Activated CD8-positive, alpha-beta T cell treated with anti-CD3 and anti-CD28 coated beads for 36 hours (primary cell): ENCODE data around the gene BZW2. TPM values are rescaled to one million over a fixed set of nuclear protein-coding genes. Genes with fewer than 3 reads are reported as not detected.
"Not testable (repeated sequence)": the region's sequence is repeated elsewhere in the genome, so short reads cannot be mapped to it uniquely, and the experiment has no call there.

Experiments used
- ATAC-seq: fragments of 200-7000 bp; cut with Tn5 transposase; one replicate; pipeline ENCODE4 v1.10.0; 2021; ENCODE audit warnings: mild to moderate bottlenecking, moderate library complexity
- CTCF ChIA-PET: fragments of 350-600 bp; sonication (Branson Sonifier 250); formaldehyde crosslinking; loops from one replicate; lab custom pipeline; 2021; ENCODE audit warnings: antibody characterized with exemption; lab: Charles Lee
- POLR2A ChIA-PET: fragments of 350-600 bp; sonication (Branson Sonifier 250); formaldehyde crosslinking; loops from one replicate; lab custom pipeline; 2021; ENCODE audit warnings: antibody characterized with exemption; lab: Charles Lee
- DNase-seq: peaks from one replicate; pipeline ENCODE4 v3.0.0-alpha.2; 2020
- H3K27ac Mint-ChIP-seq: one replicate; pipeline ENCODE4 v1.8.0; 2021; ENCODE audit warnings: mild to moderate bottlenecking, mixed read lengths
- H3K27me3 Mint-ChIP-seq: one replicate; pipeline ENCODE4 v1.8.0; 2021; ENCODE audit warnings: mixed read lengths
- H3K36me3 Mint-ChIP-seq: one replicate; pipeline ENCODE4 v1.8.0; 2021; ENCODE audit warnings: low read depth, mixed read lengths
- H3K4me1 Mint-ChIP-seq: one replicate; pipeline ENCODE4 v1.8.0; 2021; ENCODE audit warnings: low read depth, mixed read lengths
- H3K4me3 Mint-ChIP-seq: one replicate; pipeline ENCODE4 v1.8.0; 2021; ENCODE audit warnings: mild to moderate bottlenecking, moderate library complexity, mixed read lengths
- H3K9me3 Mint-ChIP-seq: one replicate; pipeline ENCODE4 v1.8.0; 2021; ENCODE audit warnings: mixed read lengths
- CTCF ChIP-seq: fragments of 200-600 bp; IDR thresholded peaks from one replicate; pipeline ENCODE4 v1.8.0; 2022; ENCODE audit warnings: antibody characterized with exemption, mild to moderate bottlenecking
- intact Hi-C: fragments of 100-400 bp; cut with micrococcal nuclease; formaldehyde crosslinking; loops from one replicate; pipeline ENCODE4 v1.10.0; 2022
- total RNA-seq, 2 experiments: library from RNA; stranded (reverse); gene quantifications; one replicate each; pipeline ENCODE4 v1.2.3, GENCODE V29; 2021

BZW2 gene
- total RNA-seq, 2 experiments from 2014 or later: 120 to 123 TPM

- TF ChIP-seq CTCF: no peak
- intact Hi-C loops: no loop called here
These were observed 6.9 kb downstream of the BZW2 start for GRCh38 chr7:16652888-16653287.

GRCh38 chr7:16655394-16655793 is 9.4 kb downstream of the BZW2 start:
- Mint-ChIP-seq H3K27me3 (no peaks in the 10 kb centered on the region), H3K4me1 (peaks cover 41% of the 10 kb centered on the region), H3K27ac (no peak overlapping the region), H3K36me3 (peaks cover 31% of the 10 kb centered on the region), H3K4me3 (no peak overlapping the region), H3K9me3 (no peaks in the 10 kb centered on the region)
- ChIA-PET CTCF (no interaction called here), POLR2A (interaction anchor here (4.7 kb wide), 1 partner anchor 9 kb away, joined by 30 read pairs; the partner anchor contains the start of genes ANKMY2 and BZW2)
- intact Hi-C loops: no loop called here
- DNase-seq (no peak), ATAC-seq (no peak)
- TF ChIP-seq CTCF: no peak

More at GRCh38 chr7:16652888-16653287, 6.9 kb downstream of the BZW2 start:
- Mint-ChIP-seq H3K9me3 (no peaks in the 10 kb centered on the region), H3K27ac (no peak overlapping the region), H3K4me1 (peaks cover 62% of the 10 kb centered on the region), H3K4me3 (no peak overlapping the region), H3K36me3 (peaks cover 43% of the 10 kb centered on the region), H3K27me3 (no peaks in the 10 kb centered on the region)
- no peak for ATAC-seq
- no peak for DNase-seq
- CTCF ChIA-PET: no interaction called here
- POLR2A ChIA-PET: interaction anchor here (1.0 to 1.5 kb wide), 2 partner anchors 9 to 39 kb away, joined by 3 to 5 read pairs; no protein-coding TSS in a partner anchor

- H3K4me3 Mint-ChIP-seq: no peak overlapping the region
These were observed 10.2 kb downstream of the BZW2 start for GRCh38 chr7:16656141-16656540.

GRCh38 chr7:16657656-16658279 is 11.8 kb downstream of the BZW2 start:
- ChIA-PET CTCF (no interaction called here), POLR2A (interaction anchor here (1.2 to 4.7 kb wide), 2 partner anchors 9 to 11 kb away, joined by 3 to 30 read pairs; partner anchors contain the start of genes ANKMY2 and BZW2)
- Mint-ChIP-seq H3K4me3 (no peak overlapping the region), H3K9me3 (no peaks in the 10 kb centered on the region), H3K4me1 (peaks cover 33% of the 10 kb centered on the region), H3K27me3 (no peaks in the 10 kb centered on the region), H3K36me3 (peaks cover 25% of the 10 kb centered on the region), H3K27ac (no peak overlapping the region)
- intact Hi-C loops: no loop called here
- TF ChIP-seq CTCF: no peak
- no peak for DNase-seq
- no peak for ATAC-seq

More at GRCh38 chr7:16656141-16656540, 10.2 kb downstream of the BZW2 start:
- ChIA-PET POLR2A (interaction anchor here (4.7 kb wide), 1 partner anchor 9 kb away, joined by 30 read pairs; the partner anchor contains the start of genes ANKMY2 and BZW2), CTCF (interaction anchor here (1.3 kb wide), 2 partner anchors 11 to 91 kb away, joined by 3 to 4 read pairs; partner anchors contain the start of gene ANKMY2)
- ATAC-seq (no peak), DNase-seq (no peak)
- no peak for TF ChIP-seq CTCF
- Mint-ChIP-seq H3K9me3 (no peaks in the 10 kb centered on the region), H3K27me3 (no peaks in the 10 kb centered on the region), H3K27ac (no peak overlapping the region), H3K36me3 (peaks cover 29% of the 10 kb centered on the region), H3K4me1 (peaks cover 44% of the 10 kb centered on the region)
- intact Hi-C loops: no loop called here

- CTCF ChIA-PET: interaction anchor here (1.0 kb wide), 1 partner anchor 95 kb away, joined by 3 read pairs; no protein-coding TSS in a partner anchor
- POLR2A ChIA-PET, intact Hi-C loops: not testable (repeated sequence)
These were observed 14.0 kb downstream of the BZW2 start for GRCh38 chr7:16659854-16660497.

More at GRCh38 chr7:16659854-16660497, 14.0 kb downstream of the BZW2 start:
- peaks cover 25% of the 10 kb centered on the region for H3K36me3 Mint-ChIP-seq
- H3K4me3 Mint-ChIP-seq, DNase-seq, H3K9me3 Mint-ChIP-seq, ATAC-seq, H3K27ac Mint-ChIP-seq, H3K27me3 Mint-ChIP-seq: not testable (repeated sequence)
- H3K4me1 Mint-ChIP-seq: peaks cover 29% of the 10 kb centered on the region
